Fibroblast of the conjunctiva (primary cell): ENCODE results near the gene ZMAT3.

Source experiments
- DNase-seq: peaks from one replicate; pipeline ENCODE4 v3.0.0-alpha.2; 2010; ENCODE audit warnings: low read depth

ZMAT3 gene

DNA sequence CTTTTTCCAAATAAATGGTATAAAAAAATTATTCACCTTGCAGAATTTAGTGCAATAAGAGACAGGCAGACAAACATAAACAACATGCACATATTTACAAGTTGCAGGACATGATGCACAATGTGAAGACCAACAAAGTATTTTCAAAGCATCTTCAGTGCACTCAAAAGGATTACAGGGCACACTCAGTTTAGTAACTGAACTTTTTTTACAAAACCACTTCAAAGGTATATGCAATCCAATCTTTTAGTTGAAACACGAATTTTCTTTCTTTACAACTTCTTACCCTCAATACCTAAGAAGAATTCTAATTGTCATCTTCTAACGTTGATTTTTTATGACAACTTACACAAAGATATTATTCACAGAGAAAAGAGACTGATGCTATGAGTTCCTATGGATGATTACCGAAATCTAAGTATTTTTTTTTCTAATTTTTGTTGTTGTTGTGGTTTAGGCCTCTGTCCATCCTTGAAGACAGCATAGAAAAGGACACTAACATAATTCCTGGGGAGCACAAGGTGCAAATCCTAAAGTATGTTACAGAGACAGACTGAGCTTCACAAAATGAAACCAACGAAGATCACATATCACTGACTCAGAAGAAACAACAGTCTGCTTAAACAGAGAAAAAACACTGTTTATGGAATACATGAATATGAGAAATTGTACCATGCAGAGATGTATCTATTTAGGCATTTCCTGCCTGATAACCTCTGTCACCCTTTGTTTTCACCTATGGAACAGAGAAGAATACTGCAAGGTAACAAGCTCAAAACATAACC lies 50.3 kb downstream of the ZMAT3 start:
- DNase-seq = no peak

DNA sequence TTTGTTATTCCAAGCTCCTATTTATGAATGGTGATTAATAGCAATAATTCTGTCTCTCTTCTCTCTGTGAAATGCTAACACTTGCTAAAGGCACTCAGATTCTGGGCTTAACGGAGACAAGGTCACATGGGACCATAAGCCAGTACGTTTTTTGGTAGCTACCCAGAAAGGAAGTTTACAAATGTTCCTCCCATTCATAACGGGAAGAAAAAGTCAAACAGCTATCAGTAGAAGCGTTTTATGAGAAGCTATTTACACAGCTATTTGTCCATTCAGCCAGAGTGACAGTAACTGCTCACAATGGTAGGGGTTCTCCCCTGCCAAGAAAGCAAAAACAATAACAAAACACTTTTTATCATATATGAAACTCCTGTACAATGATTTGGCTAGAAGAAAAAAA lies 51.5 kb downstream of the ZMAT3 start:
- DNase-seq = no peak

DNA sequence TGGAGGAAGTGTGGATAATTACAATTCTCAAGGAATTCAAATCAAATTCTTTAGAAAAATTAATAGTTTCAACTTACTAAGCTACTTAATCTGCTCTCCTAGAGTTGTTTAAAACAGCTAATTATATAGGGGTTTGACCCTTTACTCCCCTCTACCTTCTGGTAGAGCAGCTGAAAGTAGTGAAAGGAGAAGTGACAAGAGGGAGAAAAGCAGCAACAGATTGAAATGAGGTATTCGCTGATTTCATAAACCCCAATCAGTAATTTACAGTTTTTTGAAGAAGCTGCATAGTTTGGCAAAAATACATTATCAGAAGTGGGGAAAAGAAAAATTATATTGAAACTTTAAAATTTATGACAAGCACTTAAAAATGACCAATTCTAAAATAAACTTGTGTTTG lies 52.8 kb downstream of the ZMAT3 start:
- DNase-seq = no peak

DNA sequence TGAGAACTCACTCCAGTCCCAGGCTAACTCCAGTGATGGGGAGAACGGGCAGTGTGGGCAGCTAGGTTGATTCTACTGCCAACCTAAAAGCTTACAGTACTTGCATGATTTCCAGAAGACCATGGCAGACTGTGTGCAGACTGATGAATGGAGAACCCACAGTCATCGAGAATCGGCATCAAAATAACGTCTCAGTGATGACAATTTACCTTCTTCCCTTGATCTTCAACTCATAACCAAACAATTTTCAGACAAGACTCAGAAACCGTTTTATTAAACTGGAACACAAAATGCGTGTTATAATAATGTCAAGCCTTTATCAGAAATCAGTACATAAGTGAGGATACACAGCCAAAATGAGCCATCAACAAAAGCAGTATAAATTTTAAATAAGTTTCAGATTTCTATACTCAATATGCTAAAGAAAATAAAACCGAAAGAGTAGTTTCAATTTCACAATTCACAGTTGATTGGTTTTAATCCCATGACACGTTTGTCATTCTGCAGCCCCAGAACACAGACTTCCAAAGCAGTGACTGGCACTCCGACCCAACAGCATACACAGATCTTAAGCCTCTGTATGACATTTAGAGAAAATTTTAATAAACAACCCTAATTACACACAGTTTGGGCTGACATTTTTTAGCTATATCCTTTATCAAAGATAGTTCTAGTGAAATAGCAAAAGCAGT lies 54.5 kb downstream of the ZMAT3 start:
- DNase-seq = no peak

DNA sequence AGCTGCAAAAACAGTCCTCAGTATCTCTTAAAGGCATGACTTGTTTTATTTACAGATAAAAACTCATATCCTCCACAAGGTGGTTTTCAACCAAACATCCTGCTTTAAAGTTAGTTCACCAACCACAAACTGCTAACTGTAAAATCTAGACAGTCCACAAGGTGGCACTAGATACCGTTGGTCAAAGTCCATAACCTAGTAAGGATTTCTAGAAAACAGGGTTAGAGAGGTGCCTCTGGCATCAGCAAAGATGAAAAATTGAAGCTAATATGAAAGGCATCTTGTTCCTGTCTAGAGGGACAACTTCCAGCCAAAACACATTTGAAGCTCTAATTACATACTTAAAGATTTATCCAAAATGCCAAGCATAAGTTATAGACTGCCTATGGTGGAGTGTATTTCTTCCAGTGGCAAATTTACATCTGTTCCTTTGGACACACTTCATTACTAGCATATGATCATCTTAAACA lies 56.0 kb downstream of the ZMAT3 start:
- DNase-seq = peak; percentile 70

DNA sequence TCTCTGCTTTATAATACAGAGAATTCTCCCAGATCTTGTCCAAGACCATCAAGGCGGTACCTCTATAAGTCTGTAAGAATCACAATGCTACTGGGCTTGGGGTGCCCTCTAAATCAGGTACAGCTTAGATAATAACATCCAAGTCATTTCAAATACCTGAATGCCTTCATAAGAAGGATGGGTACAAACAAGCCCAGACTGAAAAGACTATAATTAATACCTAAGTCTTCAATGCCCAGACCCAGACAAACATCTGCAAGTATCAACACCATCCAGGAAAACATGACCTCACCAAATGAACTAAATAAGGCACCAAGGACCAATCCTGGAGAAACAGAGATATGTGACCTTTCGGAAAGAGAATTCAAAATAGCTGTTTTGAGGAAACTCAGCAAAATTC lies 65.9 kb downstream of the ZMAT3 start:
- no peak for DNase-seq

DNA sequence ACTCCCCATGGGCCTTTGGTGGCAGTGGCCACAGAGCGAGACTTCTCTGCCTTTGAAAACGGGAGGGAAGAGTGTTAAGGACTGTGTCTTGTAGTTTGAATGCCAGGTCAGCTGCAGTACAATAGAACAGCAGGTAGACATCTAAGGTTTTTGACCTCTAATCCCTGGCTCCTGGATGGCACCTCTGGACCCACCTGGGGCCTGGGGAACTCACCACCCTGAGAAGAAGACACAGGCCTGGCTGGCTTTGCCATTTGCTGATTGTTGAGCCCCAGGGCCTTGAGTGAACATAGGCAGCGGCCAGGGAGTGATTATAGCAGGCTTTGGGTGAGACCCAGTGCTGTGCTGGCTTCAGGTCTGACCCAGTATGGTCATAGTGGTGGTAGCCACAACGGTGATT lies 66.4 kb downstream of the ZMAT3 start:
- no peak for DNase-seq

DNA sequence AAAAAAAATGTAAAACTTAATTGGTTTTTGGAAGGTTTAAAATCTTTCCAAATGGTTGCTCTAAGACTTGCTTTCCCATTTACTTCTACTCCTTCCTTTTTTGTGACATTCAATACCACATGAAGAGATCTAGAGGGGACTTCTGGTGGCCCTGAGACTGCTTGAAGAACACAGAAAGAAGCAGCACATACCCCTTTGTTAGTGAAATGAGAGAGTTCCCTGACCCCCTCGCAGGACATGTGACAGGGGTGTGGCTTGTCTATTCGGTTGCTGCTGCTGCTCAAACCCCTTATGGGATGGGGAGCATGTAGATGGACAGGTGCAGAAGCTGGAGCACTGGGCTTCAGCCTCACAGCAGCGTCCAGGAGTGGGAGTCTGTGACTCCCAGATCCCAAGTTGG lies 71.0 kb downstream of the ZMAT3 start:
- DNase-seq = no peak

DNA sequence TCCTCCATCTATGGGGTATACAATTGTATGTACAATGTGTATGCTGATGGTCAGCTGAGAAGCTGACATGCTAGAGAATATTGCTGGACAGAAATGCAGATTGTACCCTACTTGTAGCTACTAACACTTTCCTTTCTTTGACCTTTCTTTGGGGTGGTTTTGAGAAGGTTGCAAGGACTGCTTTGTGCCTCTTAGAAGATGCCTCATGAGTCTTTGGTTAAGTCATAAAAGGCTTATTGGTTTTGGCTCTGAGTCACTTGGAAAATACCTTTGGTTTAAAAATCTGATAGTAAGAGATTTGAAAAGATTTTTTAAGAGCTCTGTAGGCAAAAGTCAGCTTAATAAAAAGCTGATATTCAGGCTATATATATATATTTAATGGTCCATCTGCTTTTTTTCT lies 71.5 kb downstream of the ZMAT3 start:
- DNase-seq = no peak

DNA sequence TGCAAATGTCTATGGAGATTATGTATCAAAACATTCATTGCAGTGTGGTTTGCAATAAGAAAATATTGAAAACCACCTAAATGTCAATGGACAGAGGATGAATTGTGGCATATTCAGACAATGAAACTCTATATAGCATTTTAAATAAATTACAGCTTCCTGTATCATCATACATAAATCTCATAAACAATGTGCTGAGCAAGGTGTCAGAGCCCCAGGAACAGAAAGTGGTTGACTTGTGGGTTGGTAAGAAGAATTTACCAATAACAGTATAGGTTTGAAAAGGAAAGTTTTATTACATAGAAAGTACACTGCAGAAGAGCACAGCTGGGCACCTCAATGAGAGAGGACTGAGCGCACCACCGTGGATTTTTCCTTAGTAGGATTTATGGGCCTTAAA lies 75.2 kb downstream of the ZMAT3 start:
- no peak for DNase-seq

DNA sequence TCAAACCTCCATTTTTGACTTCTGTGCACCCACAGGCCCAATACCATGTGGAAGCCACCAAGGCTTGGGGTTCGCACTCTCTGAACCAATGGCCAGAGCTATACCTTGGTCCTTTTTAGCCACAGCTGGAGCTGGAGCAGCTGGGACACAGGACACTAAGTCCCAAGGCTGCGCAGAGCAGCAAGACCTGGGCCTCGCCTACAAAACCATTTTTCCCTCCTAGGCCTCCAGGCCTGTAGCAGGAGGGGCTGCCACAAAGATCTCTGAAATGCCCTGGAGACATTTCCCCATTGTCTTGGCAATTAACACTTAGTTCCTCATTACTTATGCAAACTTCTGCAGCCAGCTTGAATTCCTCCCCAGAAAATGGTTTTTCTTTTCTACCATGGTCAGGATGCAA lies 81.3 kb downstream of the ZMAT3 start:
- no peak for DNase-seq

DNA sequence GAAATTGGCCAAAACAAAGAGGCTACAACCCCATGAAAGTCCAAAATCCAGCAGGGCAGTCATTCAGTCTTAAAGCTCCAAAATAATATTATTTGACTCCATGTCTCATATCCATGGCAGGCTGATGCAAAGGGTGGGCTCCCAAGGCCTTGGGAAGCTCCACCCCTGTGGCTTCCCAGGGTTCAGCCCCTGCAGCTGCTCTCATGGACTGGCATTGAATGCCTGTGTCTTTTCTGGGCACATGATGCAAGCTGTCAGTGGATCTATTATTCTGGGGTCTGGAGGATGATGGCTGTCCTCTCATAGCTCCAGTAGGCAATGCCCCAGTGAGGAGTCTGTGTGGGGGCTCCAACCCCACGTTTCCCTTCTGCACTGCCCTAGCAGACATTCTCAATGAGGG lies 81.8 kb downstream of the ZMAT3 start:
- DNase-seq = no peak

DNA sequence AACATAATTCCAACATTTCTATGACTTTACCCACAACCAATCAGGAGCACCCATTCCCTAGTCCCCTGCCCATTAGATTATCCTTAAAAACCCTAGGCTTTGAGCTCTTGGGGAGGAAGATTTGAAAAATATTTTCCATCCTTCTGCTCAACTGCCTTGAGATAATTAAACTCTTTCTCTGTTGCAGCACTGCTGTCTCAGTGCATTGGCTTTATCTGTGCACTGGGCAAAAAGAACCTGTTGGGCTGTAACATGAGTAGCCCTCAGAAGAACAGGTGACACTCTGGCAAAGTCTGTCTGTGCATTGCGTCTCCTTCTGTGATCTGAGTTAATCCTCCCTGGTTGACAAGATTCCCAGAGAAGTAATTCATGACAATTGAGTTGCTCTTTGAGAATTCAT lies 83.9 kb downstream of the ZMAT3 start:
- DNase-seq = no peak

DNA sequence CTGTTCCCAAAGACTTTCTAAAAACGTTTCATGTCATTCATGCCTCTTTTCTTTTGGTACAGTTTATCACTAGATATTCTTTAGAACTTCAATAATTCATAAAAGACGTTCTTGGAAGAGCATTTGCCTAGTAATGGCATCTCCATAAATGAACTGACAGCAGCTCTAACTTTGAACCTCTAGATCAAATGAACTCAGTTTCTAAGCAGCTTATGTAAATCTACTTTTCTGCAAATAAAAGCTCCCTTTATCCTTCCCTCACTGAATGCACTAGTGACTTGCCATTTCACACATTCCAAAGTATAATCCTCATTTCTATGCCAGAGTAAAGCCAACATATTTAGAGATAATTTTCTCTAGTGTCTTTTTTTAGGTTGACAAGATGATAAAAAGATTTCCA lies 85.2 kb downstream of the ZMAT3 start:
- no peak for DNase-seq

DNA sequence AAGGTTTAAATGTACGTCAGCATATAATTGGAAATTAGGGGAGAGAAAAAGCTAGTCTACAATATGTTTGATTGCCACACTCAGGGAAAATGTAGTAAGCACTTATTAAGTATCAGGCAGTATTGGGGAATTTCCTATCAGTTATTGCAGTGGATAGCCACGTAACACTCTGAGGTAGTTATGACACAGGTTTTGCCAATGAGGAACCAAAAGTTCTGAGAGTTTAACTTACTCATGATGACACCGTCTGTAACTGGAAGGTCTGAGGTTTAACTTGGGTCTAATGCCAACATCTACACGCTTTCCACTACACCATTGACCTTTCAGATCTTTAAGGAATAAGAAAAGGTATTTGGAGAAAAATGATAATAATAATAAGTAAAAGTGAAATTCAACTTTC lies 89.5 kb downstream of the ZMAT3 start:
- no peak for DNase-seq

DNA sequence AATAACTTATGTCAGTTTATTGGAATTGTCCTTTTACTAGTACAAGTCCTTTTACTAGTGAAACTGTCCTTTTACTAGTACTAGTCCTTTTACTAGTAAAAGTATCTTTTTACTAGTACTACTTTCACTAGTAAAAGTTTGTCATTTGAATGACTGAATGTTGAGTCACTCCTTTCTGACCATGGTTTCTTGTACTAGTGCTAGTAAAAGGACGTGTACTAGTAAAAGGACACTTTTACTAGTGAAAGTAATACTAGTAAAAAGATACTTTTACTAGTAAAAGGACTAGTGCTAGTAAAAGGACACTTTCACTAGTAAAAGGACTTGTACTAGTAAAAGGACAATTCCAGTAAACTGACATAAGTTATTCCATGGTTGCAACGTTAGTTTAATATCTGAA lies 96.3 kb downstream of the ZMAT3 start:
- no peak for DNase-seq

DNA sequence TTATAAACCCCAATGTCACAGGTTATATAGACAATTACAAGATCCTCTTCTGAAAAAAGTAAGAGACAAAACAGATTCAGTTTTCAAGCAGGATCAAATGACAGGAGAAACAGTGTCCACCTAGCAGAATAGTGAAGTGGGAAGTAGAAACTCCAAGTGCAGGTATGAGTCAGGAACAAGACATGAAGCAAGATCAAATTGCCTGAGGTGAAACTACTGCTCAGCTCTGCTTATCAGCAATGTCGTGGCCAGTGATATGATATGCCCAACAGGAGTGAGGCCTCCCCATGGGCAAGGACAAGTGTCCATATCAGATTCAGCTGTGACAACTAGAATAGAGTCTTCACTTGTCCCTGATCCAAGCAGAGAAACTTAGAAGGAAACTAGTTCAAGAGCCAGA lies 100.0 kb downstream of the ZMAT3 start:
- no peak for DNase-seq

DNA sequence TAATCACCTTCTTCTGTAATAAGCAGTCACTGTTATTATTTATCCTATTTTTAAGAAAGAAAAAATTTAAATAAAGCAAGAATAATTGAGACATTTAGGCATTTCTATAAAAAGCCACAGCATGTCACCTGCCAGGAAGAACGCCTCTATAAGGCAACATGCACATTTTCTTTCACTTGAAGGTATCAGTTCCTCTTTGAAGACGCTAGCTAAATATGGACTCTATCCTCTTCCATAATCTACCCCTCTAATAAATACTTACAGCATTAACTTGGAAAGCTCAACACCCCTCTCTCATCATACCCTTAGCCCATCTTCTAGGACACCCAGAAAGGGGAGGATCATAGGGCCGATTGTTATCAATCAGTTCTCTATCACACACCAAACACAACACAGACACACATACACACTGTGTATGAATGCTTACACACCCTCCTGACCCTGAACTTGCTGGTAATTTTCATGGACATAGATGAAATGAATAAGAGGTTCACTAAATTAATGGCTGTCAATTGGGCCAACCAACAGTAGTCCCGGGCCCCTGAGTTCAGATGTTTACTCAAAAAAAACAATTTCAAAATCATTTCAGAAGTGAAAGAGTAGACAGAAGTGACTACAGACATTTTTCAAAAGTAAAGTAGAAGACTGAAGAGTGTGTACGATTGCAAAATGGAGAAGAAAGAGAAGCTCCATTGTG lies 102.5 kb downstream of the ZMAT3 start:
- DNase-seq = no peak
